Measurements from ENCODE around the gene RAD52. TPM values are rescaled to one million over a fixed set of nuclear protein-coding genes. Genes with fewer than 3 reads are reported as not detected.

The RAD52 gene
- polyA plus RNA-seq, 2 donors, result 3.5 to 11.8 TPM

GRCh38 chr12:886206-886605, 63.3 kb downstream of the RAD52 start:
- H3K36me3 ChIP-seq (ENCODE audit: control insufficient read depth in 2 of 2, insufficient read depth in 2 of 2, low read length in 1 of 2), result peaks cover 21 to 28% of the 10 kb centered on the region in 2 donors

GRCh38 chr12:885701-886100, 63.8 kb downstream of the RAD52 start:
- no peaks in the 10 kb centered on the region for H3K9me3 ChIP-seq (ENCODE audit: control insufficient read depth in 2 of 2, insufficient read depth in 1 of 2, low read depth in 1 of 2, low read length in 1 of 2)
- 91 to 97% methylated on average over 2 of the region's 2 CpGs for WGBS, 2 donors
- no peak overlapping the region for H3K27ac ChIP-seq (ENCODE audit: low read depth in 2 of 2, low read length in 1 of 2)
- no peak overlapping the region for H3K4me3 ChIP-seq (ENCODE audit: low read depth in 1 of 2, low read length in 2 of 2)
- H3K36me3 ChIP-seq (ENCODE audit: control insufficient read depth in 2 of 2, insufficient read depth in 2 of 2, low read length in 1 of 2), result peaks cover 21 to 33% of the 10 kb centered on the region in 2 donors
- no peaks in the 10 kb centered on the region for H3K4me1 ChIP-seq (ENCODE audit: control insufficient read depth in 2 of 2, insufficient read depth in 2 of 2, low read length in 1 of 2)
- no peaks in the 10 kb centered on the region for H3K27me3 ChIP-seq (ENCODE audit: control insufficient read depth in 1 of 2, insufficient read depth in 2 of 2, low read length in 2 of 2)

More at GRCh38 chr12:886206-886605, 63.3 kb downstream of the RAD52 start:
- H3K27me3 ChIP-seq (ENCODE audit: control insufficient read depth in 1 of 2, insufficient read depth in 2 of 2, low read length in 2 of 2), result no peaks in the 10 kb centered on the region
- H3K4me1 ChIP-seq (ENCODE audit: control insufficient read depth in 2 of 2, insufficient read depth in 2 of 2, low read length in 1 of 2), result no peaks in the 10 kb centered on the region
- WGBS, 2 donors, result 93 to 95% methylated on average over 2 of the region's 2 CpGs
- no peaks in the 10 kb centered on the region for H3K9me3 ChIP-seq (ENCODE audit: control insufficient read depth in 2 of 2, insufficient read depth in 1 of 2, low read depth in 1 of 2, low read length in 1 of 2)
- H3K27ac ChIP-seq (ENCODE audit: low read depth in 2 of 2, low read length in 1 of 2), result no peak overlapping the region
- H3K4me3 ChIP-seq (ENCODE audit: low read depth in 1 of 2, low read length in 2 of 2), result no peak overlapping the region

- H3K27ac ChIP-seq (ENCODE audit: low read depth in 2 of 2, low read length in 1 of 2), result no peak overlapping the region
- no peaks in the 10 kb centered on the region for H3K4me1 ChIP-seq (ENCODE audit: control insufficient read depth in 2 of 2, insufficient read depth in 2 of 2, low read length in 1 of 2)
- 92 to 94% methylated on average over 5 of the region's 5 CpGs for WGBS, 2 donors
- peaks cover 21 to 35% of the 10 kb centered on the region in 2 donors for H3K36me3 ChIP-seq (ENCODE audit: control insufficient read depth in 2 of 2, insufficient read depth in 2 of 2, low read length in 1 of 2)
- no peak overlapping the region for H3K4me3 ChIP-seq (ENCODE audit: low read depth in 1 of 2, low read length in 2 of 2)
- no peaks in the 10 kb centered on the region for H3K9me3 ChIP-seq (ENCODE audit: control insufficient read depth in 2 of 2, insufficient read depth in 1 of 2, low read depth in 1 of 2, low read length in 1 of 2)
- H3K27me3 ChIP-seq (ENCODE audit: control insufficient read depth in 1 of 2, insufficient read depth in 2 of 2, low read length in 2 of 2), result no peaks in the 10 kb centered on the region
Measured at GRCh38 chr12:884746-885414, 64.6 kb downstream of the RAD52 start.

GRCh38 chr12:880656-881055, 68.8 kb downstream of the RAD52 start:
- Histone ChIP-seq H3K4me1 (ENCODE audit: control insufficient read depth in 2 of 2, insufficient read depth in 2 of 2, low read length in 1 of 2) (no peaks in the 10 kb centered on the region), H3K36me3 (ENCODE audit: control insufficient read depth in 2 of 2, insufficient read depth in 2 of 2, low read length in 1 of 2) (peaks cover 21 to 36% of the 10 kb centered on the region in 2 donors), H3K27ac (ENCODE audit: low read depth in 2 of 2, low read length in 1 of 2) (no peak overlapping the region), H3K9me3 (ENCODE audit: control insufficient read depth in 2 of 2, insufficient read depth in 1 of 2, low read depth in 1 of 2, low read length in 1 of 2) (no peaks in the 10 kb centered on the region), H3K4me3 (ENCODE audit: low read depth in 1 of 2, low read length in 2 of 2) (no peak overlapping the region), H3K27me3 (ENCODE audit: control insufficient read depth in 1 of 2, insufficient read depth in 2 of 2, low read length in 2 of 2) (no peaks in the 10 kb centered on the region)
- 69 to 81% methylated on average over 4 of the region's 4 CpGs for WGBS, 2 donors

GRCh38 chr12:879641-880040, 69.9 kb downstream of the RAD52 start:
- Histone ChIP-seq H3K27ac (ENCODE audit: low read depth in 2 of 2, low read length in 1 of 2) (no peak overlapping the region), H3K27me3 (ENCODE audit: control insufficient read depth in 1 of 2, insufficient read depth in 2 of 2, low read length in 2 of 2) (no peaks in the 10 kb centered on the region), H3K9me3 (ENCODE audit: control insufficient read depth in 2 of 2, insufficient read depth in 1 of 2, low read depth in 1 of 2, low read length in 1 of 2) (no peaks in the 10 kb centered on the region), H3K36me3 (ENCODE audit: control insufficient read depth in 2 of 2, insufficient read depth in 2 of 2, low read length in 1 of 2) (peaks cover 11 to 26% of the 10 kb centered on the region in 2 donors), H3K4me1 (ENCODE audit: control insufficient read depth in 2 of 2, insufficient read depth in 2 of 2, low read length in 1 of 2) (no peaks in the 10 kb centered on the region), H3K4me3 (ENCODE audit: low read depth in 1 of 2, low read length in 2 of 2) (no peak overlapping the region)
- WGBS, 2 donors, result 80 to 86% methylated on average over 5 of the region's 5 CpGs

GRCh38 chr12:873954-874353, 75.5 kb downstream of the RAD52 start:
- Histone ChIP-seq H3K27me3 (ENCODE audit: control insufficient read depth in 1 of 2, insufficient read depth in 2 of 2, low read length in 2 of 2) (no peaks in the 10 kb centered on the region), H3K4me1 (ENCODE audit: control insufficient read depth in 2 of 2, insufficient read depth in 2 of 2, low read length in 1 of 2) (no peaks in the 10 kb centered on the region), H3K36me3 (ENCODE audit: control insufficient read depth in 2 of 2, insufficient read depth in 2 of 2, low read length in 1 of 2) (peaks cover 2% of the 10 kb centered on the region in 2 donors), H3K4me3 (ENCODE audit: low read depth in 1 of 2, low read length in 2 of 2) (no peak overlapping the region), H3K9me3 (ENCODE audit: control insufficient read depth in 2 of 2, insufficient read depth in 1 of 2, low read depth in 1 of 2, low read length in 1 of 2) (no peaks in the 10 kb centered on the region), H3K27ac (ENCODE audit: low read depth in 2 of 2, low read length in 1 of 2) (no peak overlapping the region)
- WGBS, 2 donors, result 53 to 63% methylated on average over 2 of the region's 2 CpGs

- Histone ChIP-seq H3K27me3 (ENCODE audit: control insufficient read depth in 1 of 2, insufficient read depth in 2 of 2, low read length in 2 of 2) (no peaks in the 10 kb centered on the region), H3K4me1 (ENCODE audit: control insufficient read depth in 2 of 2, insufficient read depth in 2 of 2, low read length in 1 of 2) (no peaks in the 10 kb centered on the region), H3K4me3 (ENCODE audit: low read depth in 1 of 2, low read length in 2 of 2) (no peak overlapping the region), H3K27ac (ENCODE audit: low read depth in 2 of 2, low read length in 1 of 2) (no peak overlapping the region), H3K9me3 (ENCODE audit: control insufficient read depth in 2 of 2, insufficient read depth in 1 of 2, low read depth in 1 of 2, low read length in 1 of 2) (no peaks in the 10 kb centered on the region), H3K36me3 (ENCODE audit: control insufficient read depth in 2 of 2, insufficient read depth in 2 of 2, low read length in 1 of 2) (peaks cover 6 to 17% of the 10 kb centered on the region in 2 donors)
- WGBS, 2 donors, result 74 to 87% methylated on average over 1 of the region's 1 CpG
Measured at GRCh38 chr12:870378-870777, 79.1 kb downstream of the RAD52 start.

- H3K4me1 ChIP-seq (ENCODE audit: control insufficient read depth in 2 of 2, insufficient read depth in 2 of 2, low read length in 1 of 2), result no peaks in the 10 kb centered on the region
- H3K36me3 ChIP-seq (ENCODE audit: control insufficient read depth in 2 of 2, insufficient read depth in 2 of 2, low read length in 1 of 2), result peaks cover 4 to 18% of the 10 kb centered on the region in 2 donors
- no peak overlapping the region for H3K4me3 ChIP-seq (ENCODE audit: low read depth in 1 of 2, low read length in 2 of 2)
- 75 to 77% methylated on average over 3 of the region's 3 CpGs for WGBS, 2 donors
- no peaks in the 10 kb centered on the region for H3K9me3 ChIP-seq (ENCODE audit: control insufficient read depth in 2 of 2, insufficient read depth in 1 of 2, low read depth in 1 of 2, low read length in 1 of 2)
- no peaks in the 10 kb centered on the region for H3K27me3 ChIP-seq (ENCODE audit: control insufficient read depth in 1 of 2, insufficient read depth in 2 of 2, low read length in 2 of 2)
- H3K27ac ChIP-seq (ENCODE audit: low read depth in 2 of 2, low read length in 1 of 2), result no peak overlapping the region
Measured at GRCh38 chr12:868722-869121, 80.8 kb downstream of the RAD52 start.

GRCh38 chr12:867905-868304, 81.6 kb downstream of the RAD52 start:
- Histone ChIP-seq H3K36me3 (ENCODE audit: control insufficient read depth in 2 of 2, insufficient read depth in 2 of 2, low read length in 1 of 2) (peaks cover 4 to 18% of the 10 kb centered on the region in 2 donors), H3K27me3 (ENCODE audit: control insufficient read depth in 1 of 2, insufficient read depth in 2 of 2, low read length in 2 of 2) (no peaks in the 10 kb centered on the region), H3K9me3 (ENCODE audit: control insufficient read depth in 2 of 2, insufficient read depth in 1 of 2, low read depth in 1 of 2, low read length in 1 of 2) (no peaks in the 10 kb centered on the region), H3K4me1 (ENCODE audit: control insufficient read depth in 2 of 2, insufficient read depth in 2 of 2, low read length in 1 of 2) (no peaks in the 10 kb centered on the region), H3K27ac (ENCODE audit: low read depth in 2 of 2, low read length in 1 of 2) (no peak overlapping the region), H3K4me3 (ENCODE audit: low read depth in 1 of 2, low read length in 2 of 2) (no peak overlapping the region)
- WGBS, 2 donors, result 94% methylated on average over 5 of the region's 5 CpGs

GRCh38 chr12:865614-866013, 83.9 kb downstream of the RAD52 start:
- no peak overlapping the region for H3K27ac ChIP-seq (ENCODE audit: low read depth in 2 of 2, low read length in 1 of 2)
- WGBS, 2 donors, result 84 to 88% methylated on average over 1 of the region's 1 CpG

More at GRCh38 chr12:865614-866013, 83.9 kb downstream of the RAD52 start:
- no peaks in the 10 kb centered on the region for H3K9me3 ChIP-seq (ENCODE audit: control insufficient read depth in 2 of 2, insufficient read depth in 1 of 2, low read depth in 1 of 2, low read length in 1 of 2)
- H3K4me3 ChIP-seq (ENCODE audit: low read depth in 1 of 2, low read length in 2 of 2), result no peak overlapping the region
- no peaks in the 10 kb centered on the region for H3K27me3 ChIP-seq (ENCODE audit: control insufficient read depth in 1 of 2, insufficient read depth in 2 of 2, low read length in 2 of 2)
- peaks cover 4 to 24% of the 10 kb centered on the region in 2 donors for H3K36me3 ChIP-seq (ENCODE audit: control insufficient read depth in 2 of 2, insufficient read depth in 2 of 2, low read length in 1 of 2)
- no peaks in the 10 kb centered on the region for H3K4me1 ChIP-seq (ENCODE audit: control insufficient read depth in 2 of 2, insufficient read depth in 2 of 2, low read length in 1 of 2)
